ENCODE measurements around the gene TMTC1.

Gene TMTC1

GRCh38 chr12:29518407-29518806 lies 265.3 kb downstream of the TMTC1 start:
- no peak for DNase-seq

DNA sequence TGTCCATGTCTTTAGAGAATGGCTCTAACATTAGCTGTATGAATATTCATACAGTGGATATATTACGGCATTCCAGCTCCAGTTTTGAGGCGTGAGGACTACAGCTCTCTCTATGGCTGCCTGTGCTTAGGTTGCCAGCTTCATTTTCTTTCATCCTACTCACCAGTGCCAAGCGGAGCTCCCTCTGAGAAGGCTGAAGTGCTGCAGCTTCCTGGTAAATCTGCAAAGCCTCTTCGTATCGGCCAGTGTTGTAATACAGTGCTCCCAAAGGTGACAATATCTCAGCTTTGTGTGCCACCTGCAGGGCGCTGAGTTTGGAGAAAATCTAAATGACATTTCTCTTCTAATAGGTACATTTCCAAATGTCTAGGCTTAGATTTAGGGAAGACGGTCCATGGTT lies 266.5 kb downstream of the TMTC1 start:
- DNase-seq, result no peak

DNA sequence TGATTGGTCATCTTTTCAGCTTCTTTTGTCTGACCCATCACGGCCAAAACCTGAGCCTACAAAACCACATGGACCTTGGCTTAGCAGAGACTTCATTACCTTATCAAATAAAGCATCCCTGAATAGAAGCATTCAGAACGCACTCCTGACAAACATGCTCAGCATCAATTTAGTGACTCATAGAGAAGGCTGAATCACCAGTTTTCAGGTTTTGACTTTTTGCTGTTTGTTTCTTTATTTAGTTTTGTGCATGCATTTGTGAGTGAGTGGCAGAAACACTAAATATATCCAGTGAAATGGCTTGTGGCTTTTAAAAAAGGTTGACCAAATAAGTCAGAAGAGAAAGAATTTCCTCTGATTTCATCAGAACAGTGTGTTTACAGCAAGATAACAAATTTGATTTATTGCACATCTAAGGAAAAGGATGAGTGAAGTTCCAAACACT lies 267.3 kb downstream of the TMTC1 start:
- no peak for DNase-seq

GRCh38 chr12:29510591-29511185 lies 273.1 kb downstream of the TMTC1 start:
- no peak for DNase-seq

DNA sequence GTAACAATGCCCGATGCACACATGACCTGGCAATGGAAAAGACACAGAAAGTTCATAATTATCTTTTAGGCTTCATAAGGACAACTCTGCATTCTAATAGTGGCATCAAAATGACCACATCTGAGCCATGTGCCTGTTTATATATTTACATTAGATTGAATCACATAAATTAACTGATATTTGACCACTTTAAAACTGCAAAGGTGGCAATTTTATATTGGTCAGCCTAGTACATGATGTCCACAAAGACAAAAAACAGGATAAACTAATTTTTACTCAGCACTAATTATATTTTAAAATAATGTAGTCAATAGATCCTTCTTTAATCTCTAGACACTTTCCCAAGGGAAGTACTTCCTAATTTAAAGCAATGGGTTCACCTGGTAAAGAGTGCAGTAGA lies 274.2 kb downstream of the TMTC1 start:
- no peak for DNase-seq

- DNase-seq, result no peak
These were observed 274.8 kb downstream of the TMTC1 start for GRCh38 chr12:29508949-29509348.

DNA sequence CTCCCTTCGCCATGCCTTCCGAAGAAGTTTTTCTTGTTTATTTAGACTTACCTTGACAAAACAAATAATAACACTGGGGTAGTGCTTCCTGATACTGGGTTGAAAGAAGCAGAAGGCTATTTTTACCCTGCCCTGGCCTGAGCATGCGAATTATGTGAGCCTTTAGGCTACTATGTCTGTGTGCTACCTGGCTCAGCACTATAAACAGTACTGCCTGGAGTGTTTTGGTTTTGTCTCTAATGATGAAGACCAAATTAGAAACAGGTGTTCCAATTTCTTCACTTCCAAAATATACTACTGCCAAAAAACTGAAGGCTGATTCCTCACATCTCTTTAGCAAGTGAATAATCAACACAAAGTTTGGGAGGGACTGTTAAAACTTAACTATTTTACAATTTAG lies 278.6 kb downstream of the TMTC1 start:
- no peak for DNase-seq

- no peak for DNase-seq
These were observed 280.5 kb downstream of the TMTC1 start for GRCh38 chr12:29503283-29503682.

- no peak for DNase-seq
These were observed 284.5 kb downstream of the TMTC1 start for GRCh38 chr12:29499235-29499634.

DNA sequence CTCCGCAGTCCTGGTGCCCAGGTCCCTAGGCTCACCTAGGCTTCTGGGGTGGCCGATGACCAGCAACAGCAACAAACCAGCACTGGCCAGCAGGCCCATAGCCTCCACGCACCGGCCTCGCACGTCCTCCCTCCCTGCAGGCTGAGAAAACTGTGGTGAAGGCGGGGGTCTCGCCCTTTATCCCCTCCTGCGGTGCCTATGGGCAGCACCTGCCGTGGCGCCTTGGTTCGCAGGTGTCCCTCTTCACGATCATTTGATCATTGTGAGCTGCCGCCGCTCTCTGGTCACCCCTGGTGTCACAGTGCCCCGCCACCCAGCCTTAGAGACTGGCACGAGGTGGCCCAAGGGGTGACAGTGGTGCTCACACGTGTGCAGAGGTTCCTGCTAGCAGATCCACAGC lies 286.2 kb downstream of the TMTC1 start, which contains the start of gene OVCH1:
OVCH1 (minus strand) TSS at position 99 of the 400 bp plus-strand sequence; CDS start at position 99, 0 bp downstream.
- DNase-seq, result no peak

- DNase-seq, result no peak
These were observed 290.9 kb downstream of the TMTC1 start for GRCh38 chr12:29492891-29493290.

DNA sequence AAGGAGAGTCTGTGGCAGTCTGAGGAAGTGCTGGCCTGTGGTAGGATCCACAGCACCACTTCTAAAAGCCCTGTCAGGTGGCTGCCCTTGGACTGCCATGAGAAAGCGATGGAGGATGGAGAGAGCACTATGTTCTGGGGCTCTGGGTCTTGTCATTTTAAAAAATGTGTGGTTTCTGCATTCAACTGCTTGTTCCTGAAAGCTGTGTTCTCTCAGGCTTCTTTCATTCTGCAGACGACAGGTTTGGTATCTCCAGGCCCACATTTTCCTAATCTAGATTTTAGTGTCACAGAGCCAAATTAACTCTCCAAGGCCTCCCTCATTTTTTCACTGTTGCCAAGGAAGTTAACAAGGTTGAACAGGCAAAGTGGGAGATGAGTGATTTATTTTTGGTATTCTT lies 296.8 kb downstream of the TMTC1 start:
- DNase-seq, result no peak

DNA sequence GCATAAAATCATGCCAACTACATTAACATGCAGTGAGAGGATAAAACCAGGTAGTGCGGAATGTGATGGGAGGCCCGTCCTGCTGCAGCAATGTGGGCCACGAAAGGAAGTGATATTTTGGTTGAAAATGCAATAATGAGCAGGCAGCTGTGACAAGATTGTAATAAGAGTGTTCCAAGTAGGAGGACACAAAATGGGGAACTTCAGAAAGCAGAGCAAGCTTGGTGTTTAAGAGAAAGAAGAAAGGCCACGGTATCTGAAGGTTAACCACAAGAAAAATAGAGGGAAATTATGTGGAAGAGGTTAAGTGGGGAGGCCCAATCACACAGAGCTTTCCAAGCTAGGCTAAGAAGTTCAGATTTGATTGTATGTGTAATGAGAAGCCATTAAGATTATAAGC lies 320.5 kb downstream of the TMTC1 start:
- DNase-seq, result no peak

DNA sequence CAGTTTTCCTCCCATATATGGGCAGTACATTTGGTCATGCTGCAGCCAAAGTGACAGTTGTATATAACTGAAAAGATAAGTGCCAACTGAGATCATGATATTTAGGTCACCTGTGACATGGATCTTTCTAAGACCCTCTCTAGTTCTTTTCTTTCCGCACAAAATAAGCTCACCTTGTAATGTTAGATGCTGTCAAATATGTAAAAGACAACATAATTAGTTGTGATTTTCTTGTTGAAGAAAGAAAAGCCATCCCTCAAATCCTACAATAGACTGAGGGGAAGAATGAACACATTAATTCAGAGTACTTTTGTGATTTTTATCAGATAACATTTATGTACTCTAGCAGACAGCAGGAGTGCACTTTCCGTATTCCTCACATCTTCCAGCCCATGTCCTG lies 323.7 kb downstream of the TMTC1 start:
- no peak for DNase-seq

DNA sequence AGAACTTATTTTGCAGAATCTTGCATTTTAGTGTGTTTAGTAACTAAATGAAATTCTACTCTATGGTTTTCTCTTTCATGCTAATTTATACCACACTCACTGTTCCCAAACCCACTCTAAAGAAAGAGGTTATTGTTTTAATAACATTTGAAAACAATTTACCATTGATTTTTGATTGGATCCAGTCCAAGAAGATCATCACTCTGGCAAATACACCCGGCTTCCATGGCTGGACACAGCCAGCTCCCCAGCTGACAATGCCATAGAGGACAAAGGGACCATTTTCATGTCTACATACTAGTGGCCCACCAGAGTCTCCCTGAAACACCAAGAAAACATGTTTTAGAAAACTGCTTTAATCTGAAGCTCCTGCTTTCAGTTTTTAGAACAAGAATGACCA lies 328.7 kb downstream of the TMTC1 start:
- no peak for DNase-seq

DNA sequence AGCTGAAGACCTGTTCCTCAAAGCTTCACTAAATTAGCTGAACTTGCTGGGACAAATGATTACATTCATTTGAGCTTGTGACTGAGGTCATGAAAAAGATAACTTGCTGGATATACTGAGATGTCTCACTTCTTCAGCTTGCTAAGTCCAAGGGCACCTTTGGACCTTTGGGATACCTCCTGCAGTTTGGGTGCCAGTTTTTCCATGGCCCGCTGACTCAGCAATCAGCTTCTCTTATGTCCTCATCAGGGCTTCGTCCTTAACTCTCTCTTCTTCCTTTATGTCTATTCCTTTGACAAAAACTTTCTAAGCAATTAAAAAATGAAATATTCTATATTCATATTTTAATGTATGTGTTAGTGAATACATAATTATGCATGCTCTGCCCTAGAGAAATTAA lies 331.9 kb downstream of the TMTC1 start:
- no peak for DNase-seq
